ENCODE data around the gene SAAL1. TPM values are rescaled to one million over a fixed set of nuclear protein-coding genes. Genes with fewer than 3 reads are reported as not detected.

Gene SAAL1, protein sequence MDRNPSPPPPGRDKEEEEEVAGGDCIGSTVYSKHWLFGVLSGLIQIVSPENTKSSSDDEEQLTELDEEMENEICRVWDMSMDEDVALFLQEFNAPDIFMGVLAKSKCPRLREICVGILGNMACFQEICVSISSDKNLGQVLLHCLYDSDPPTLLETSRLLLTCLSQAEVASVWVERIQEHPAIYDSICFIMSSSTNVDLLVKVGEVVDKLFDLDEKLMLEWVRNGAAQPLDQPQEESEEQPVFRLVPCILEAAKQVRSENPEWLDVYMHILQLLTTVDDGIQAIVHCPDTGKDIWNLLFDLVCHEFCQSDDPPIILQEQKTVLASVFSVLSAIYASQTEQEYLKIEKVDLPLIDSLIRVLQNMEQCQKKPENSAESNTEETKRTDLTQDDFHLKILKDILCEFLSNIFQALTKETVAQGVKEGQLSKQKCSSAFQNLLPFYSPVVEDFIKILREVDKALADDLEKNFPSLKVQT
- total RNA-seq (2022) (21.6 and 34.3 TPM in 2 replicates), Bru-seq, nascent RNA (percentile 82 among the genes with signal in this experiment), BruChase-seq, experiment 1, labeled RNA remaining after a 6-hour chase (percentile 63 among the genes with signal in this experiment), BruChase-seq, experiment 2, labeled RNA remaining after a 2-hour chase (percentile 68 among the genes with signal in this experiment)
- long read RNA-seq, transcript SAAL1-202 (12 exons, 1,582 nt): major isoform, 36 of 59 reads
- long read RNA-seq, transcript SAAL1-201 (12 exons, 1,518 nt): minor isoform, 8 of 59 reads
- long read RNA-seq, partial matches to known transcripts: 2 of 59 reads
- long read RNA-seq, other reads (novel, unspliced or antisense): 12 of 59 reads

DNA sequence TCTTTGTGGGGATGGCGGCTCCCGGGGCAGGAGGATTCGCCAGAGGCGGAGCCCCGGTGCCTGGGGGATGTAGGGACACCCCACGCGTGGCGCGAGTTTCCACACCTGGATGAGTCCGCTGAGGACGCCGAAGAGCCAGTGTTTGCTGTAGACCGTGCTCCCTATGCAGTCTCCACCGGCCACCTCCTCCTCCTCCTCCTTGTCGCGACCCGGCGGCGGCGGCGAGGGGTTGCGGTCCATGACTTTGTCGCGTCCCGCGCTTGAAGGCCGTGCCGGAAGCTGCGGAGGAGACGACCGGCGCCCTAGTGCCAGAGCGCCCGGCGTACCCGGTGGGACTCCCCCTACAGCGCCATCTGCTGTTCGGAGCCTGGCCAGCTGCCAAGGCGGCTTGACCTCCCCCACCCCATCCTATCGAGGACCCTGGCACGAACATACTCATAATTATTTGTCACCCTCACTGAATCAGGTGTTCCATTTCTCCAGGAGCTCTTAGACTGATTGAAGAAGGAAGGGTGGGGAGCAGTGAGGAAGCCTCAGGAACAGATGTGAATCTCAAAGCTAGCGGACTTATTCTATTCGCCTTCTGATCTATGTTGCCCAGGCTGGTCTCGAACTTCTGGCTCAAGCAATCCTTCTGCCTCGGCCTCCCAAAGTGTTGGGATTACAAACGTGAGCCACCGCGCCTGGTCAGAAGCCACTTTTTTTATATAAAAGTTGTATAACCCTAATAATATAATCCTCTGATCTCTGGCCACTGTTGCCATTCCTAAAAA lies at the start of gene SAAL1:
SAAL1 (minus strand) TSS at position 281 of the 773 bp plus-strand sequence; CDS start at position 240, 41 bp downstream.
- BruUV-seq (replicated peaks): no TSS peak
- TF ChIP-seq, protein P1, sequence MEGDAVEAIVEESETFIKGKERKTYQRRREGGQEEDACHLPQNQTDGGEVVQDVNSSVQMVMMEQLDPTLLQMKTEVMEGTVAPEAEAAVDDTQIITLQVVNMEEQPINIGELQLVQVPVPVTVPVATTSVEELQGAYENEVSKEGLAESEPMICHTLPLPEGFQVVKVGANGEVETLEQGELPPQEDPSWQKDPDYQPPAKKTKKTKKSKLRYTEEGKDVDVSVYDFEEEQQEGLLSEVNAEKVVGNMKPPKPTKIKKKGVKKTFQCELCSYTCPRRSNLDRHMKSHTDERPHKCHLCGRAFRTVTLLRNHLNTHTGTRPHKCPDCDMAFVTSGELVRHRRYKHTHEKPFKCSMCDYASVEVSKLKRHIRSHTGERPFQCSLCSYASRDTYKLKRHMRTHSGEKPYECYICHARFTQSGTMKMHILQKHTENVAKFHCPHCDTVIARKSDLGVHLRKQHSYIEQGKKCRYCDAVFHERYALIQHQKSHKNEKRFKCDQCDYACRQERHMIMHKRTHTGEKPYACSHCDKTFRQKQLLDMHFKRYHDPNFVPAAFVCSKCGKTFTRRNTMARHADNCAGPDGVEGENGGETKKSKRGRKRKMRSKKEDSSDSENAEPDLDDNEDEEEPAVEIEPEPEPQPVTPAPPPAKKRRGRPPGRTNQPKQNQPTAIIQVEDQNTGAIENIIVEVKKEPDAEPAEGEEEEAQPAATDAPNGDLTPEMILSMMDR (IDR thresholded peaks at IDR 0.05; ENCODE audit: unreplicated experiment): peak; percentile 68
- peaks cover 24% of the 10 kb centered on the region for H3K36me3 Mint-ChIP-seq (ENCODE audit: insufficient read depth, unreplicated experiment)
- CTCF ChIA-PET: interaction anchor here (0.5 to 5.2 kb wide), 30 partner anchors 8 to 1279 kb away, joined by 3 to 61 read pairs (median 3); partner anchors contain the start of gene UEVLD
- no peaks in the 10 kb centered on the region for H3K9me3 Mint-ChIP-seq (ENCODE audit: unreplicated experiment)
- intact Hi-C loops (cut with micrococcal nuclease): loop anchor here (1.0 to 5.0 kb wide), 4 partner anchors 94 to 206 kb away; partner anchors contain the start of gene SERGEF
- peak; percentile 82 for DNase-seq (ENCODE audit: unreplicated experiment)
- H3K4me3 Mint-ChIP-seq (ENCODE audit: unreplicated experiment): peak within 1 kb of the TSS; percentile 94
- H3K27ac Mint-ChIP-seq (ENCODE audit: low read depth, unreplicated experiment): peak within 1 kb of the TSS; percentile 87
- H3K4me1 Mint-ChIP-seq (ENCODE audit: insufficient read depth, unreplicated experiment): peaks cover 19% of the 10 kb centered on the region
- POLR2A ChIA-PET: interaction anchor here (0.6 to 1.7 kb wide), 13 partner anchors 9 to 421 kb away, joined by 3 to 11 read pairs (median 3); partner anchors contain the start of gene TSG101
- peaks cover 16% of the 10 kb centered on the region for H3K27me3 Mint-ChIP-seq (ENCODE audit: insufficient read depth, unreplicated experiment)

DNA sequence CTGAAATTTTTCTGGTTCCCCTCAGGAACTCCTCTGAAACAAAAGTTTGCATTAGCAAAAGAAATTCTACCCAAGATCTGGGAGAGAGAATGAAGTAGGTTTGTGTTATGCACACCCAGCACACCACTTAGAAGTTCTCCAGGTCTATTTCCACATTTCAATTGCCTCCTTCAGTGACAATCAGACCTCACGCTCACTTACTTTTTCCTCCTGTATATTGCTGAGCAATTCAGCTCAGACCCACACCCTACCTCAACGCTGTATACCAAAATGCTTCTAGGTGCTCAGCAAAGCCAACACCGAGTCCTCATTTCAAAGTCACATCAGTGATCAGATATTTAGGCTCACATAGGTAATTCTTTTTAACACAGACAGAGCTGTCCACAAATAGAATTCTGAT lies 45.7 kb upstream of the SAAL1 start:
- H3K36me3 Mint-ChIP-seq (ENCODE audit: insufficient read depth, unreplicated experiment): peaks cover under 1% of the 10 kb centered on the region
- no TSS peak for BruUV-seq (replicated peaks)
- POLR2A ChIA-PET: no interaction called here
- intact Hi-C loops (cut with micrococcal nuclease): no loop called here
- peaks cover 22% of the 10 kb centered on the region for H3K27me3 Mint-ChIP-seq (ENCODE audit: insufficient read depth, unreplicated experiment)
- H3K4me3 Mint-ChIP-seq (ENCODE audit: unreplicated experiment): no peak overlapping the region
- DNase-seq (ENCODE audit: unreplicated experiment): no peak
- TF ChIP-seq, protein P1 (IDR thresholded peaks at IDR 0.05; ENCODE audit: unreplicated experiment): no peak
- H3K27ac Mint-ChIP-seq (ENCODE audit: low read depth, unreplicated experiment): no peak overlapping the region
- no peaks in the 10 kb centered on the region for H3K9me3 Mint-ChIP-seq (ENCODE audit: unreplicated experiment)
- CTCF ChIA-PET: no interaction called here
- H3K4me1 Mint-ChIP-seq (ENCODE audit: insufficient read depth, unreplicated experiment): no peaks in the 10 kb centered on the region

DNA sequence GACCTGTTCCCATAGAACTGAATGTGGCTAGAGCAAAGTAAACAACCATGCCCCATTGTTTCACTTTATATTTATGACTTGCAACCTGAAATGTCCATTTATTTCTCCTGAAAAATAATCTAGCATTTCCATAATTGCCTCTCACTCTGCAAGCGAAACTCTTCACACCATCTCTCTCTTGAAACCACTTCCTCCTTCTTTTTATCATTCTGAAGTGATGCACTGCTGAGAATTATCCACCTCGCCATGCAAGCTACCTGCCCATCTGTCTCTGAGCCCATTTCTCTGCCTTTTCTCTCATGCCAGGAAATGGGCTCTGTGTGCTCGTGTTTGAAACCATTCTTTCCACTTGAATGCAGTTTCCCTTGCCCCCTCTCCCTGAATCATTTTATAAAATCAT lies 40.0 kb upstream of the SAAL1 start:
- ChIA-PET CTCF (interaction anchor here (0.7 to 0.8 kb wide), 2 partner anchors 23 to 40 kb away, joined by 3 read pairs; partner anchors contain the start of gene SAAL1), POLR2A (no interaction called here)
- Mint-ChIP-seq H3K4me1 (ENCODE audit: insufficient read depth, unreplicated experiment) (peaks cover 11% of the 10 kb centered on the region), H3K27ac (ENCODE audit: low read depth, unreplicated experiment) (no peak overlapping the region), H3K9me3 (ENCODE audit: unreplicated experiment) (peaks cover 9% of the 10 kb centered on the region), H3K36me3 (ENCODE audit: insufficient read depth, unreplicated experiment) (peaks cover 6% of the 10 kb centered on the region), H3K27me3 (ENCODE audit: insufficient read depth, unreplicated experiment) (peaks cover 2% of the 10 kb centered on the region), H3K4me3 (ENCODE audit: unreplicated experiment) (no peak overlapping the region)
- no peak for DNase-seq (ENCODE audit: unreplicated experiment)
- intact Hi-C loops (cut with micrococcal nuclease): no loop called here
- BruUV-seq (replicated peaks): no TSS peak
- TF ChIP-seq, protein P1 (IDR thresholded peaks at IDR 0.05; ENCODE audit: unreplicated experiment): no peak

Measured in MCF 10A (cell line).